ENCODE results near the gene SLAMF9.

The SLAMF9 gene

GRCh38 chr1:159932296-159933285 lies 21.4 kb downstream of the SLAMF9 start:
- no peak for FAIRE-seq

- FAIRE-seq: no peak
Observed at GRCh38 chr1:159931795-159932173, 22.3 kb downstream of the SLAMF9 start.

GRCh38 chr1:159931101-159931794 lies 22.8 kb downstream of the SLAMF9 start:
- no peak for FAIRE-seq

- no peak for FAIRE-seq
Observed at GRCh38 chr1:159930634-159931033, 23.4 kb downstream of the SLAMF9 start.

- no peak for FAIRE-seq
Observed at GRCh38 chr1:159930216-159930615, 23.8 kb downstream of the SLAMF9 start.

- no peak for FAIRE-seq
Observed at GRCh38 chr1:159929155-159930051, 24.6 kb downstream of the SLAMF9 start.

- no peak for FAIRE-seq
Observed at GRCh38 chr1:159928491-159929050, 25.5 kb downstream of the SLAMF9 start.

GRCh38 chr1:159927849-159928431 lies 26.1 kb downstream of the SLAMF9 start:
- no peak for FAIRE-seq

- FAIRE-seq: no peak
Observed at GRCh38 chr1:159927211-159927848, 26.7 kb downstream of the SLAMF9 start.

GRCh38 chr1:159925719-159926078 lies 28.3 kb downstream of the SLAMF9 start:
- FAIRE-seq: no peak

- no peak for FAIRE-seq
Observed at GRCh38 chr1:159924791-159925718, 29.0 kb downstream of the SLAMF9 start, which contains the start of gene TAGLN2. Gene TAGLN2, minus strand, starts transcription at chr1:159925507. Its CDS starts 4,998 bp downstream, at chr1:159920509.

- FAIRE-seq: no peak
Observed at GRCh38 chr1:159924025-159924790, 29.8 kb downstream of the SLAMF9 start.

GRCh38 chr1:159923203-159924024 lies 30.6 kb downstream of the SLAMF9 start:
- FAIRE-seq: no peak

- FAIRE-seq: no peak
Observed at GRCh38 chr1:159922511-159923202, 31.4 kb downstream of the SLAMF9 start.

- FAIRE-seq: no peak
Observed at GRCh38 chr1:159921700-159922504, 32.1 kb downstream of the SLAMF9 start.

GRCh38 chr1:159921251-159921650 lies 32.8 kb downstream of the SLAMF9 start:
- FAIRE-seq: no peak

GRCh38 chr1:159920651-159921050 lies 33.4 kb downstream of the SLAMF9 start:
- no peak for FAIRE-seq

Data from G401.6 (cell line).